H1 (cell line): ENCODE data around the gene PSD. TPM values are rescaled to one million over a fixed set of nuclear protein-coding genes. Genes with fewer than 3 reads are reported as not detected.

ENCODE experiments used
- CTCF ChIA-PET: fragments of 300-600 bp; sonication (Branson Sonifier 250); formaldehyde crosslinking; loops from one replicate; lab custom pipeline; 2021; ENCODE audit not compliant: partially characterized antibody; lab: Charles Lee
- POLR2A ChIA-PET: fragments of 300-600 bp; sonication (Branson Sonifier 250); formaldehyde crosslinking; loops from one replicate; lab custom pipeline; 2021; ENCODE audit warnings: inconsistent platforms; ENCODE audit not compliant: partially characterized antibody; lab: Charles Lee
- DNase-seq, 2 experiments: peaks; one replicate each; pipeline versions ENCODE4 v3.0.0 to v3.0.0-alpha.2; 2010 to 2022; ENCODE audit warnings: low spot score in 2 of 2, low read depth in 1 of 2, mixed read lengths in 1 of 2
- FAIRE-seq: peaks from 2 replicates; lab custom pipeline; 2011; peaks lifted over from hg19 to GRCh38; lab: Jason Lieb, UNC
- H2AFZ ChIP-seq: 2 replicates; pipeline ENCODE4 v1.8.1; 2012; ENCODE audit warnings: low read length, inconsistent platforms
- H2AK5ac ChIP-seq: 2 replicates; pipeline ENCODE4 v1.6.1; 2013; ENCODE audit warnings: low read depth, low read length
- H2BK120ac ChIP-seq: replicated peaks from 2 replicates; pipeline ENCODE3; 2013; ENCODE audit warnings: low read depth, low read length, inconsistent platforms
- H2BK12ac ChIP-seq: 2 replicates; pipeline ENCODE4 v1.6.1; 2013; ENCODE audit warnings: low read depth, low read length
- H2BK15ac ChIP-seq: 2 replicates; pipeline ENCODE4 v1.6.1; 2013; ENCODE audit warnings: low read length
- H2BK20ac ChIP-seq: 2 replicates; pipeline ENCODE4 v1.6.1; 2013; ENCODE audit warnings: low read length
- H2BK5ac ChIP-seq: 2 replicates; pipeline ENCODE4 v1.6.1; 2013; ENCODE audit warnings: low read depth, low read length
- H3K14ac ChIP-seq: 2 replicates; pipeline ENCODE4 v1.6.1; 2013; ENCODE audit warnings: inconsistent platforms; ENCODE audit not compliant: insufficient read length
- H3K18ac ChIP-seq: 2 replicates; pipeline ENCODE4 v1.6.1; 2013; ENCODE audit warnings: low read length; ENCODE audit errors: extremely low read depth
- H3K23ac ChIP-seq: 2 replicates; pipeline ENCODE4 v1.6.1; 2013; ENCODE audit warnings: inconsistent platforms; ENCODE audit not compliant: insufficient read length
- H3K23me2 ChIP-seq: 2 replicates; pipeline ENCODE4 v1.6.1; 2013; ENCODE audit warnings: low read depth, low read length
- H3K27ac ChIP-seq: 2 replicates; pipeline ENCODE4 v1.6.1; 2011; ENCODE audit warnings: low read depth, low read length, inconsistent platforms
- H3K27me3 ChIP-seq, 4 experiments: replicated peaks in 1 of 4; 1 replicate in 1 of 4; 2 replicates in 3 of 4; pipeline versions ENCODE4 v1.6.1 to v1.8.1; 2011 to 2013; ENCODE audit warnings: low read length in 3 of 4, mild to moderate bottlenecking in 3 of 4, inconsistent platforms in 2 of 4, mixed read lengths in 2 of 4, moderate library complexity in 1 of 4; ENCODE audit not compliant: control insufficient read depth in 3 of 4, insufficient read depth in 3 of 4; ENCODE audit errors: extremely low read depth in 1 of 4
- H3K36me3 ChIP-seq, 4 experiments: 2 replicates each; pipeline versions ENCODE4 v1.6.1 to v1.8.1; 2011 to 2013; ENCODE audit warnings: mild to moderate bottlenecking in 4 of 4, low read length in 3 of 4, moderate library complexity in 2 of 4, control low read depth in 1 of 4, inconsistent platforms in 1 of 4; ENCODE audit not compliant: insufficient read depth in 4 of 4, control insufficient read depth in 2 of 4
- H3K4ac ChIP-seq: replicated peaks from 2 replicates; pipeline ENCODE3; 2013; ENCODE audit warnings: low read length, low read depth, mixed read lengths, inconsistent platforms; ENCODE audit not compliant: insufficient read length
- H3K4me1 ChIP-seq, 4 experiments: replicated peaks in 1 of 4; 1 replicate in 1 of 4; 2 replicates in 3 of 4; pipeline versions ENCODE4 v1.6.1 to v1.8.1; 2011 to 2013; ENCODE audit warnings: low read length in 3 of 4, inconsistent platforms in 2 of 4, mixed read lengths in 1 of 4; ENCODE audit not compliant: insufficient read depth in 4 of 4, control insufficient read depth in 3 of 4
- H3K4me2 ChIP-seq, 2 experiments: 2 replicates each; pipeline versions ENCODE4 v1.6.1 to v1.8.1; 2011 to 2013; ENCODE audit warnings: low read depth in 2 of 2, low read length in 2 of 2, control low read depth in 1 of 2, inconsistent platforms in 1 of 2, mild to moderate bottlenecking in 1 of 2; ENCODE audit not compliant: insufficient read depth in 1 of 2
- H3K4me3 ChIP-seq, 4 experiments: fragments of 200-600, 300-600 bp in 1 of 4; sonication (generic), shearing (Covaris generic), sonication (Bioruptor Twin) in 1 of 4; 2 replicates each; pipeline versions ENCODE4 v1.5.1 to v1.8.1; 2011 to 2016; ENCODE audit warnings: low read length in 4 of 4, low read depth in 3 of 4, control low read depth in 2 of 4, inconsistent platforms in 2 of 4, mild to moderate bottlenecking in 2 of 4, mixed read lengths in 1 of 4, moderate library complexity in 1 of 4; ENCODE audit not compliant: insufficient read depth in 2 of 4; ENCODE audit errors: extremely low read depth in 1 of 4
- H3K56ac ChIP-seq: replicated peaks from 2 replicates; pipeline ENCODE3; 2013; ENCODE audit warnings: low read depth, mild to moderate bottlenecking, mixed read lengths, low read length, inconsistent platforms; ENCODE audit not compliant: insufficient read length
- H3K79me1 ChIP-seq: 2 replicates; pipeline ENCODE4 v1.6.1; 2013; ENCODE audit warnings: low read depth, low read length, control low read depth
- H3K79me2 ChIP-seq, 2 experiments: 2 replicates each; pipeline versions ENCODE4 v1.6.1 to v1.8.1; 2012 to 2013; ENCODE audit warnings: low read length in 2 of 2, mild to moderate bottlenecking in 2 of 2, inconsistent platforms in 1 of 2; ENCODE audit not compliant: insufficient read depth in 2 of 2, control insufficient read depth in 1 of 2
- H3K9ac ChIP-seq, 4 experiments: replicated peaks in 1 of 4; 1 replicate in 1 of 4; 2 replicates in 3 of 4; pipeline versions ENCODE4 v1.6.1 to v1.8.1; 2011 to 2013; ENCODE audit warnings: low read depth in 3 of 4, low read length in 3 of 4, control low read depth in 2 of 4, mild to moderate bottlenecking in 2 of 4, moderate library complexity in 2 of 4, inconsistent platforms in 1 of 4; ENCODE audit errors: extremely low read depth in 1 of 4
- H3K9me3 ChIP-seq, 2 experiments: 2 replicates each; pipeline versions ENCODE4 v1.6.1 to v1.8.1; 2012 to 2013; ENCODE audit warnings: mild to moderate bottlenecking in 2 of 2, moderate library complexity in 2 of 2, control low read depth in 1 of 2, inconsistent platforms in 1 of 2, low read depth in 1 of 2, low read length in 1 of 2, mixed read lengths in 1 of 2; ENCODE audit not compliant: insufficient read depth in 2 of 2
- H4K20me1 ChIP-seq, 2 experiments: replicated peaks in 1 of 2; 2 replicates each; pipeline versions ENCODE3 to v1.8.1; 2011 to 2013; ENCODE audit warnings: inconsistent platforms in 2 of 2, low read length in 2 of 2, mild to moderate bottlenecking in 1 of 2; ENCODE audit not compliant: insufficient read depth in 2 of 2, control insufficient read depth in 1 of 2
- H4K5ac ChIP-seq: 2 replicates; pipeline ENCODE4 v1.6.1; 2013; ENCODE audit warnings: low read length, low read depth, mixed read lengths, inconsistent platforms; ENCODE audit not compliant: insufficient read length
- H4K8ac ChIP-seq: 2 replicates; pipeline ENCODE4 v1.8.0; 2013; ENCODE audit warnings: mild to moderate bottlenecking, moderate library complexity, low read length, inconsistent platforms; ENCODE audit not compliant: insufficient read depth; ENCODE audit errors: extremely low read depth
- H4K91ac ChIP-seq: replicated peaks from 2 replicates; pipeline ENCODE3; 2013; ENCODE audit warnings: low read length, mixed read lengths, inconsistent platforms; ENCODE audit not compliant: insufficient read length
- ASH2L ChIP-seq: fragments of 200-600, 300-600 bp; sonication (generic); IDR thresholded peaks from one replicate; pipeline ENCODE4 v1.7.1; 2017; ENCODE audit warnings: low read length
- CHD1 ChIP-seq: IDR thresholded peaks from 2 replicates; pipeline ENCODE4 v1.6.1; 2012; ENCODE audit warnings: low read depth, low read length, improper control_type of control experiment
- E2F6 ChIP-seq: IDR thresholded peaks from 2 replicates; pipeline ENCODE4 v1.6.1; 2012; ENCODE audit warnings: inconsistent platforms
- KDM4A ChIP-seq: IDR thresholded peaks from one replicate; pipeline ENCODE4 v1.7.1; 2012; ENCODE audit warnings: low read depth, mild to moderate bottlenecking, moderate library complexity, low read length, inconsistent platforms; ENCODE audit not compliant: severe bottlenecking
- PHF8 ChIP-seq: fragments of 200-600 bp; sonication (generic); conservative IDR thresholded peaks from 2 replicates; pipeline ENCODE4 v1.7.1; 2012; ENCODE audit warnings: low read depth, mild to moderate bottlenecking, inconsistent platforms, low read length, moderate library complexity
- SP4 ChIP-seq: IDR thresholded peaks from 2 replicates; pipeline ENCODE4 v1.6.1; 2012; ENCODE audit warnings: low read length, inconsistent platforms
- TBP ChIP-seq: IDR thresholded peaks from 2 replicates; pipeline ENCODE4 v1.6.1; 2011; ENCODE audit warnings: low read depth, low read length, improper control_type of control experiment
- YY1 ChIP-seq: IDR thresholded peaks from 2 replicates; pipeline ENCODE4 v1.6.1; 2011; ENCODE audit warnings: low read depth, mild to moderate bottlenecking, low read length
- ZNF274 ChIP-seq: IDR thresholded peaks from 2 replicates; pipeline ENCODE4 v1.7.0; 2012; ENCODE audit warnings: low read length, borderline replicate concordance; ENCODE audit errors: extremely low read depth
- WGBS, 2 experiments: shearing (Covaris generic) in 1 of 2; methylation state at CpG; one replicate each; pipeline versions ENCODE4 v1.1.6 to v1.1.7; 2013 to 2015; ENCODE audit warnings: low lambda C conversion rate in 2 of 2, mixed read lengths in 2 of 2, inconsistent platforms in 1 of 2, low coverage in 1 of 2, missing lambda C conversion rate in 1 of 2; ENCODE audit not compliant: insufficient replicate concordance in 2 of 2, insufficient coverage in 1 of 2, insufficient read length in 1 of 2; ENCODE audit errors: extremely low coverage in 1 of 2, missing lambda C conversion rate in 1 of 2; 5-methylcytosine and 5-hydroxymethylcytosine counted together
- polyA plus RNA-seq, 7 experiments: library from polyadenylated mRNA; depleted of rRNA in 3 of 7; stranded (reverse) in 5 of 7; unstranded in 2 of 7; fragments of >200 nt in 5 of 7; fragments of 200-250 nt in 2 of 7; gene quantifications; 1 replicate in 5 of 7; 2 replicates in 1 of 7; 4 replicates in 1 of 7; pipeline versions ENCODE4 v1.2.1 to v1.2.3, GENCODE V29; 2011 to 2013; ENCODE audit warnings: missing spikeins in 2 of 7, mixed read lengths in 2 of 7
- total RNA-seq: library from RNA; stranded (reverse); fragmentation: NEBNext Ultra II Directional; extraction: Animal tissue kit (Norgen Biotek cat#: 25700); gene quantifications from 2 replicates; pipeline ENCODE4 v1.2.1, GENCODE V29; 2021
- TF ChIP-seq, protein P1 (sequence below): IDR thresholded peaks from 2 replicates; pipeline ENCODE4 v1.6.1; 2012; ENCODE audit warnings: inconsistent platforms

PSD gene
- total and polyA plus RNA-seq, 2 of the 8 experiments (the other 6 are each of a cell fraction or from before 2014, with no cell fraction given), result 5.4 to 6.0 TPM

DNA sequence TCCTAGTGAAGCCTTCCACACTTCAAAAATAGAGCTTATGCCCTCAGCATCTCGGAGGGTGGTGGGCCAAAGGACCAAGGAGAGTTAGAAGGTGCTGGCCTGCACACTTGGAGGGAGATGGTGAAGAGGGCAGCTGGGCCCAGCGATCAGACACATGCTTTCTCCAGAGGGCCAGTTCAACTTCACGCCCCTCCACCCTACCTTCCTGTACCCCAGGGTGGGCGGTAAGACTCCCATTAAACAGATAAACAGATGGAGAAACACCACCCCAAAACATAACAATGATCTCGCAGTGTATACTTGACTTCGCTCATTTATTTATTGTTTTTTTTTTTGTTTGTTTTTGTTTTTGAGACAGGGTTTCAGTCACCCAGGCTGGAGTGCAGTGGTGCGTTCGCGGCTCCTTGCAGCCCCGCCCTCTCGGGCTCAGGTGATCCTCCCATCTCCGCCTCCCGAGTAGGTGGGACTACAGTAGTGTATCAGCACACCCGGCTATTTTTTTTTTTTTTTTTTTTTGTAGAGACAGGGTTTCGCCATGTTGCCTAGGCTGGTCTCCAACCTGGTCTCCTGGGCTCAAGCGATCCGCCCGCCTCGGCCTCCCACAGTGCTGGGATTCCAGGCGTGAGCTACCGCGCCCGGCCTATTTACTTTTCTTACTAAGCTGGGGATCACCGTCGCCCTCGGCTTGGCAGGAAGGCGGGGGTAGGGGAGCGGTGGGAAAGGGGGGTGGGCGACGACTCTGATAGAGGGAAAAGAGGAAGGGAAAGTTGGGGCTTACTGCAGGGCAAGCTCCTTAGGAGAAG lies 30.9 kb upstream of the PSD start:
- Histone ChIP-seq H3K9ac (peak overlapping the region; percentile 62 to 96 (median 86)), H3K9me3 (no peaks in the 10 kb centered on the region), H3K18ac (peak overlapping the region; percentile 99), H2BK15ac (peak overlapping the region; percentile 98; the same call in 1 of the 2 replicates), H3K4me1 (peaks cover 5 to 23% (median 13%) of the 10 kb centered on the region in 4 experiments), H4K5ac (peak overlapping the region; percentile 85), H4K8ac (peak overlapping the region; percentile 89; the same call in 1 of the 2 replicates), H3K23ac (peak overlapping the region; percentile 36), H3K79me2 (peaks cover 0 to 18% of the 10 kb centered on the region in 2 experiments; a peak in 2 of 4 replicates), H3K4me2 (peak overlapping the region; percentile 99 to 100), H2BK5ac (peak overlapping the region; percentile 96), H3K56ac (peak overlapping the region; percentile 83), H3K14ac (peak overlapping the region; percentile 64), H2BK20ac (no peak overlapping the region), H3K79me1 (peaks cover 3% of the 10 kb centered on the region; the same call in 1 of the 2 replicates), H2BK12ac (peak overlapping the region; percentile 80; the same call in 1 of the 2 replicates), H3K4ac (peak overlapping the region; percentile 82), H4K91ac (peak overlapping the region; percentile 97), H3K4me3 (peak overlapping the region; percentile 87 to 99 (median 98)), H3K27ac (peak overlapping the region; percentile 72), H2AK5ac (peak overlapping the region; percentile 93; the same call in 1 of the 2 replicates), H3K23me2 (peaks cover 9% of the 10 kb centered on the region), H2AFZ (peak overlapping the region; percentile 66), H2BK120ac (peak overlapping the region; percentile 79), H3K27me3 (no peaks in the 10 kb centered on the region), H3K36me3 (peaks cover 0 to 20% (median 2%) of the 10 kb centered on the region in 4 experiments; a peak in 4 of 8 replicates), H4K20me1 (peaks cover 0 to 2% of the 10 kb centered on the region in 2 experiments)
- ChIA-PET CTCF (interaction anchor here (0.7 to 5.0 kb wide), 16 partner anchors 13 to 218 kb away, joined by 3 to 38 read pairs (median 4); partner anchors contain the start of genes FBXL15 and PITX3), POLR2A (interaction anchor here (0.7 to 6.7 kb wide), 11 partner anchors 9 to 134 kb away, joined by 3 to 75 read pairs (median 7); partner anchors contain the start of genes CUEDC2 and FBXL15)
- WGBS, 2 experiments, result 10% methylated on average over 28 of the region's 30 CpGs; no CpG with 5 or more reads in 1 of the 2 experiments
- DNase-seq (peak in 1 of 2 experiments; percentile 74), FAIRE-seq (no peak)
- no peak for TF ChIP-seq SP4
- peak; percentile 54; the same call in 1 of the 2 replicates for TF ChIP-seq E2F6
- TF ChIP-seq TBP, result 0 out of 2 replicates have a peak, but pooled peaks have one; percentile 6
- TF ChIP-seq PHF8, result 0 out of 2 replicates have a peak, but pooled peaks have one; percentile 39
- TF ChIP-seq CHD1, result no peak
- no peak for TF ChIP-seq ZNF274
- TF ChIP-seq ASH2L, result peak; percentile 55
- 0 out of 2 replicates have a peak, but pooled peaks have one; percentile 19 for TF ChIP-seq YY1
- no peak for TF ChIP-seq KDM4A
- TF ChIP-seq, protein P1, sequence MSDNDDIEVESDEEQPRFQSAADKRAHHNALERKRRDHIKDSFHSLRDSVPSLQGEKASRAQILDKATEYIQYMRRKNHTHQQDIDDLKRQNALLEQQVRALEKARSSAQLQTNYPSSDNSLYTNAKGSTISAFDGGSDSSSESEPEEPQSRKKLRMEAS, result peak; percentile 55; the same call in 1 of the 2 replicates
